HG03571 (cell line): ENCODE measurements around the gene GLI1.
"Not testable (repeated sequence)": the region's sequence is repeated elsewhere in the genome, so short reads cannot be mapped to it uniquely, and the experiment has no call there.

Source experiments
- ATAC-seq: cut with Tn5 transposase; IDR thresholded peaks from one replicate; pipeline ENCODE4 v1.9.1; 2021; ENCODE audit not compliant: unreplicated experiment

GLI1 gene

DNA sequence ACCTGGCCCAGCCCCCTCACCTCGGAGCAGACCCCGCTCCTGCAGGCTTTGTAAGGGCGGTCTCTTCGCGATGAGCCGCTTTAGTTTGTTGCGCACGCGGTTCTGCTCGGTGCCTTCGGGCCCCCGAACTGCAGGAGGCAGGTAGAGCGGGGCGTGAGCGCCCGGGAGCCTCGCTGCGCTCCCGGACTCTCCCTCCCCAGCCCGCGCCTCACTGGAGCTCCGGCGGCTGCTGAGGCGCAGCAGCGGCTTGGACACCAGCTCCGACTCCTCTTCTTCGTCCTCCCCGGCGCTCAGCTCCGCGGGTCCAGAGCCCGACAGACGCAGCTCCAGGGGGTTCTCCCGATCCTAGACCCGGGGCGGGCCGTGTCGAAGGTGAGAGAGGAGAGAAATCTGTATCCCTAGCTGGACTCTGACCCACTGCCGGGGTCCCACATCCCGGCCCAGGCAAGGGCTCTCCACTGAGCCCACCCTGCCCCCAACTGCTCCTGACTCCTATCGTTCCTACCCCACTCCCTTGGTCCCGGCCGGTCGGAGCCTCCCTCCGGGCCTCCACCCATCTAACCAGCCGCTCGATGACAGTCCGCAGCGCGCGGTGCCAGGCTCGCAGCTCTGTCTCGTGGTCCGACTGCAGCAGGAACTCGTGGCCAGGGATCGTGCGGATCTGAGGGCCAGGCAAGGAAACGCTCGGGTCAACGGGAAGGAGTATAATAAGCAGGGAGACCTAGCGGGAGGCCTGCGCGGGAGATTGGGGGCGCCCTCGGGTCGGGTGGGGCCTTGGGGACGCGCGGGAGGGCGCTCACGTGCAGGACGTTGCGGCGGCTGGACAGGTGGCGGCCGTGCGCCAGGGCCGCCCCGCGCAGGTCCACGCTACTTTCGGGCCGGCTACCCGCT lies 15.9 kb downstream of the GLI1 start:
- ATAC-seq: no peak

DNA sequence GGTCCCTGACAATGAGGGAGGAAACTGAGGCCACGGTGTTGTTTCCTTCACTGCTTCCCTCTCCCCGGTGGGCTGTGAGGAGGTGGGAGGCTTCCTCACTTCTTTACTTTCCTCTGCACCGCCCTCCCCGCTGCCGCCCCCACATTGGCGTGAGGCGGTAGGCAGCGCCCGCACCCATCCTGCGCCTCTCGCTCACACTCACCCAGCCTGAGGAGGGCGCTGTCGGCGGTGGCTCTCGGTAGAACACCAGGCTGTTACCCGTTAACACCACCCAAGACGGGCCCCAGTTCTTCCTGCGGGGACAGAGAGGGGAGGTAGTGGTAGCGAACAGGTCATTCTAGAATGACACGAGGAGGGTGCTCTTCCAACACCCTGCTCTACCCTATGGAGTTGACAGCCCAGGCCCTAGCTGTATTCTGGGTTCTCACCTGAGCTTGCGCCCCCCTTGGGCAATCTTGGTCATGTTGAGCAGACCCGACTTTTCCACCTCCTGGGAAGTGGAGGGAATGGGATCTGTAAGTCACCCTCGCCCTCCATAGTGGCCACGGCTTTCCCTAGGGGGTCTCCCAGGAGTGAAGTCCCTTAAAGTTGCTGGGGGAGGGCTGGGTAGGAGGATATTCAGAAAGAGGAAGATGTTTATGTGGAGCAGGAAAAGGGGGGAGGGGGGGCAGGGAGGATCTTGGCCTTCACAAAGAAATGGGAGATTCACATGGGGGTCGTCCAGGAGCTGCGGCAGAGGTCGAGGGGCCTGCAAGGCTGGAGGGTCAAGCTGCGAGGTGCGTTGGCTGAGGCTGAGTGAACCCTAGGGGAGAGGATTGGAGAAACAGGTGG lies 16.8 kb downstream of the GLI1 start:
- ATAC-seq: no peak

DNA sequence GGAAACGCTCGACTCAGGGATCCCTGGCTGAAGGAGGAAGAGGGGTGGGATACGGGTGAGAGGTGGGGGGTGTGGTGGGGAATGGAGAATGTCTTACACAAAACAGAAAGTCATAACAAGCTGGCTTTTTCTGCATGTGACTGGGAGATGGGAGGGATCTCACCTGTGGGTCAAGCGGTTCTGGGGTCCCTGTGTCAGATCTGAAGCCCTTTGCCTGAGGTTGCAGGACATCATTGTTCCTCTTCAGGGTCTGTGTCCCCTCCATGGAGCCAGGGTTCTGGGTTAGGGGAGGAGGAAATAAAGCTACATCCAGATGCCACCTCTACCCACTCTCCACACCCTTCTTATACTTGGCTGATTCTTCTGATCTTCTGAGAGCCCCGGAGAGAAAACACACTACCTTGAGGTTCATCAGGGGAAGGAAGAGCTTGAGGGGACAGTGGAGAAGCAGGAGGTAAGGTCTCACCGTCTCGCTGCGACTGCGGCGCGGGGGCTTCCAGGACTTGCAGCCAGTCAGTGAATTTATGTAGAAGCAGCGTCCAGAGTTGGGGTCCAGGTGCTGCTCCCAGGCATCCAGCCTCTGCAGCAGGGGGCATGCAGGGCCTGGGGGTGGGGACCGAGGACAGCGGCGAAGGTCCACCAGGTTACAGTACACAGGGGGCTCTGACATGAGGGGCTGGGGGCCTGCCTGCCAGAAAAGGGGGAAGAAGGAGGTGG lies 17.6 kb downstream of the GLI1 start:
- ATAC-seq: no peak

DNA sequence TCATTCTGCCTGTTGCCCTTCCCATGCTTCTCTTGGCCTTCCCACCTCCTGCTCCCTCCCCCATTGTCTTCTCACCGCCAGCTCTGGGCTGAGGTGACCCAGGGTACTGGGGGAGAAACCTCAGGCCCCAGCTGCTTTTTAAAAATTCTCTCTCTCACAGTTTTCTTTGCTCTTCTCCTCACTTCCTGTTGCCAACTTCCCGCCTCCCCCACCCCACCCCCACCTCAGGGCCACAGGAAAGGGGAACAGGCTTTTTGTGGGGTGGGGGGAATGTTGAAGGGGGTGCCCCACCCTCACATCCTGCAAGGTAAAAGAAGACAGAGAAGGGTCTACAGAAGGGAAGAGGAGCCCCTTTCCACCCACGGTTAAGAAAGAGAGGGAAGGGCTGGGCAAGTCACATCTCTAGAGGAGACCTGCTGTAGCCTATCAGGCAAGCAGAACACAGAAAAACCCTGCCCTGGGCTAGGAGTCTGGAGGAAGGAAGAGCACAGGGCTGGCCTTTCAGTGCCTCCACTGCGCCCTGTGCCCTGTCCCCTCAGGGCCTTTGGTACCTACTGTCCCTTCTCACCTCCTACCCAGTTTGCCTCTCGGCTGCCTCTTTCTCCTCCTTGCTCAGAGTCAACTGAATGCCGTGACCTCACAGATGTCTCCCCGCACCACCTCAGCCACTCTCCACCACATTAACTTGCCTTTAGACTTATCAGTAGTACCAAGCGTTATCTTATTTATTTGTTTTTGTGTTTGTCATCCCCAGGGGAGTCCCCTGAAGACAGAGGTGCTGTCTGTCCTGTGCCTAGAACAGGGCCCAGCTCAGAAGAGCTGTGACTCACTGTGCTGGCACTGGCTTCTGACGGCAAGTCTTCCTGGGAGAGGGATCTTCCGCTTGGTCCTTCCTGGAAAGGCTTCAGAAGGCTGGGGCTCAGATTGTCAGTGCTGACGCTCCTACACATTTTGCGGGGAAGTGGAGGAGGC lies 18.4 kb downstream of the GLI1 start:
- no peak for ATAC-seq

DNA sequence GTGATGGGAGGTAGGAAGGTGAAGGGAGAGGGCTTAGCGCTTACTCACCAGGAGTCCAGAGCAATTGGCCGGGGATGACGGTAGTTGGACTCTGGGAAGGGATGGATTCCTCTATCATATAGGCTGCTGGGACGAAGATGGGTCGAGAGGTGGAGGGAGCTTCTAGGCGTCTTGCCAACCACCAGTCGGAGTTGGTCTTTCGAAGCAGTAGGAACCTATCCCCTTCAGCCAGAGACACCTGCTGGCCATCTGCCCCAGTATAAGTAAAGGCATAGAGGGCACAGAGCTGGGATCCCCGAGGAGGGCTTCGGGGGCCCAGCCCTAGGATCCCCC lies 19.4 kb downstream of the GLI1 start:
- no peak for ATAC-seq

GRCh38 chr12:57479376-57480115 lies 20.0 kb downstream of the GLI1 start, which contains the start of gene ARHGAP9:
Gene ARHGAP9 (minus strand): TSS chr12:57479866. CDS start chr12:57479406, 460 bp downstream.
- no peak for ATAC-seq

- no peak for ATAC-seq
Observed at GRCh38 chr12:57481671-57482070, 22.1 kb downstream of the GLI1 start.

DNA sequence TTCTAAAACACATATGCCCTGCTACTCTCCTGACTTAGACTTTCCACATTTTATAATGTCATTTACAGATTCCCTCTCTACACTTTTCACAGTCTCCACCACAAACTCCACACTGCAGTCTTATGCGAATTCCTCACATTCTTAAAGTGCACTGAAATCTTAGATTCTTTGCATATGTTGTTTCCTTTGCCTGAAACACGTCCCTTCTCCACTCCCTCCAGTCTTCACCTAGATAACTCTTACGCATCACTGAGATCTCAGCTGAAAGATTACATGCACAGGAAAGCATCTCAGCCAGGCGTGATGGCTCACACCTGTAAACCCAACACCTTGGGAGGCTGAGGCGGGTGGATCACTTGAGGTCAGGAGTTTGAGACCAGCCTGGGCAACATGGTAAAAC lies 23.9 kb downstream of the GLI1 start:
- no peak for ATAC-seq

- no peak for ATAC-seq
Observed at GRCh38 chr12:57485695-57486094, 26.1 kb downstream of the GLI1 start.

DNA sequence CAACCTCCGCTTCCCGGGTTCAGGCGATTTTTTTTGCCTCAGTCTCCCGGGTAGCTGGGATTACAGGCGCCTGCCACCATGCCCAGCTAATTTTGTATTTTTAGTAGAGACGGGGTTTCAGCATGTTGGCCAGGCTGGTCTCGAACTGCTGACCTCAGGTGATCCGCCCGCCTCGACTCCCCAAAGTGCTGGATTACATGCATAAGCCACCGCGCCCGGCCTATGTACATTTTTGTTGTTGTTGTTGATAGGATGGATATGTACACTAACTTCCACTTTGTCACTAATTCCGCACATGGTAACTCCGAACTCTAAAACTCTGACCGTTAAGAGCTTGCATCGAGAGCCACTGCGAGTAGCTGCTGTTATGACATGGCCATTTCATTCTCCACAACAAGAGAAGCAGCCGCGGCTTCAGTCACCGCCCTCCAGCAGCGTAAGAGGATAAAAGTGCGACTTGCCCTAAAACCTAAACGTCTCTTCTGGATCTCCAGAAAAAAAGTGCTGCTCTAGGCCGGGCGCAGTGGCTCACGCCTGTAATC lies 27.5 kb downstream of the GLI1 start:
- no peak for ATAC-seq

- ATAC-seq: peak; percentile 95
Observed at GRCh38 chr12:57487597-57488401, 28.2 kb downstream of the GLI1 start, which contains the start of gene MARS1. Gene MARS1 (plus strand): TSS chr12:57488068. CDS start chr12:57488091, 23 bp downstream.

- ATAC-seq: peak; percentile 1
Observed at GRCh38 chr12:57488402-57489156, 29.0 kb downstream of the GLI1 start.

GRCh38 chr12:57489157-57489641 lies 29.6 kb downstream of the GLI1 start:
- no peak for ATAC-seq

DNA sequence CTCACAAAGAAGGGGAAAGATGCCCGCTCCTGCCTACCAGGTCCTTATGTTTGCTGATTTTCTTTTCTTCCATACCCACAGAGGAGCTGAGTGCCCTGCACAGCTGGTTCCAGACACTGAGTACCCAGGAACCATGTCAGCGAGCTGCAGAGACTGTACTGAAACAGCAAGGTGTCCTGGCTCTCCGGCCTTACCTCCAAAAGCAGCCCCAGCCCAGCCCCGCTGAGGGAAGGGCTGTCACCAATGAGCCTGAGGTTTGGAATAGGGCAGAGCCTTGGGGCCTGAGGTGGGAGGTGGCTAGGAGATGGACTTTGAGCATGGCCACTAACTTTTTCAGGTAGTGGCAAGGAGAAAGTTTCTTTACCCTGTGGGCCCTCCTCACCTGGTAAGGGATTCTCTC lies 30.5 kb downstream of the GLI1 start:
- ATAC-seq: no peak

DNA sequence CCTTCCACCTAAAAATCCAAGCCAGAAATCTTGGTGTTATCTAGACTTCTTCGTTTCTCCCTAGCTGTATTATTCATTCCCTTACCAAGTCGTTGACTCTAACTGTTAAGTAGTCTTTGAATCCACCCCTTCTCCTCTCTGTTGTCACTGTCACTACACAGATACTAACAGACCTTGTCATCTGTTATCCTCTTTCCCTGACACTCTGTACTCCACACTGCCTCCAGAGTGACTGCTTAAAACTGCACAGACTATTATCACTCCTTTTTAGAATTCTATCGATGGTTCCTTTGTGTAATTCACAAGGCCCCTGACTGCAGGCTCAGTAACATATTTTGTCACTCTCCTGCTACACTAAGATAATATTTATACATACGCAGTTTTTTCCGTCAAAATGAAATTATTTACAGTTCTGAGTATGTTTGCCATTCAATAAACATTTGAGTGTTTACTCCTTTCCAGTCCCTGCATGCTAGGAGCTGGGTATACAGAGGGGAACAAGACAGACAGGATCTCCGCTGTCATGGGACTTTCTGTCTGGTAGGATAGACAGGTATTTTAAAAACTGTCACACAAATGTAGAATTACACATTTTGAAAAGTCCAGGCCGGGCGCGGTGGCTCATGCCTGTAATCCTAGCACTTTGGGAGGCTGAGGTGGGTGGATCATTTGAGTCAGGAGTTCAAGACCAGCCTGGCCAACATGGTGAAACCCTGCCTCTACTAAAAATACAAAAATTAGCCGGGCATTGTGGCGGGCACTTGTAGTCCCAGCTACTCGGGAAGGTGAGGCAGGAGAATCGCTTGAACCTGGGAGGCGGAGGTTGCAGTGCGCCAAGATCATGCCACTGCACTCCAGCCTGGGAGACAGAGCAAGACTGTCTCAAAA lies 32.1 kb downstream of the GLI1 start:
- ATAC-seq: no peak

- not testable (repeated sequence) for ATAC-seq
Observed at GRCh38 chr12:57495051-57495701, 35.6 kb downstream of the GLI1 start.
